H9 (cell line): ENCODE results near the gene ZNFX1. TPM values are rescaled to one million over a fixed set of nuclear protein-coding genes. Genes with fewer than 3 reads are reported as not detected.

ENCODE experiments used
- DNase-seq: peaks from one replicate; pipeline ENCODE4 v3.0.0-alpha.2; 2017
- H2AFZ ChIP-seq: one replicate; pipeline ENCODE4 v1.6.1; 2013; ENCODE audit warnings: mild to moderate bottlenecking, low read length, control low read depth, moderate library complexity
- H2AK5ac ChIP-seq: 2 replicates; pipeline ENCODE4 v1.6.1; 2013; ENCODE audit warnings: low read length, control low read depth, mixed read lengths; ENCODE audit not compliant: insufficient read length
- H2BK120ac ChIP-seq: one replicate; pipeline ENCODE4 v1.6.1; 2013; ENCODE audit warnings: low read depth, mild to moderate bottlenecking, low read length, control low read depth, inconsistent platforms; ENCODE audit not compliant: poor library complexity, severe bottlenecking
- H2BK12ac ChIP-seq: 2 replicates; pipeline ENCODE4 v1.6.1; 2013; ENCODE audit warnings: low read length, control low read depth, mixed read lengths, low read depth; ENCODE audit not compliant: insufficient read length
- H2BK15ac ChIP-seq: 2 replicates; pipeline ENCODE4 v1.6.1; 2013; ENCODE audit warnings: low read depth, low read length, control low read depth
- H2BK20ac ChIP-seq: one replicate; pipeline ENCODE4 v1.6.1; 2013; ENCODE audit warnings: low read depth, mild to moderate bottlenecking, low read length, control low read depth, inconsistent platforms; ENCODE audit not compliant: poor library complexity, severe bottlenecking
- H2BK5ac ChIP-seq: 2 replicates; pipeline ENCODE4 v1.6.1; 2013; ENCODE audit warnings: low read length, control low read depth, mixed read lengths; ENCODE audit not compliant: insufficient read length
- H3K14ac ChIP-seq: 2 replicates; pipeline ENCODE4 v1.6.1; 2013; ENCODE audit warnings: low read length, control low read depth; ENCODE audit not compliant: insufficient read depth
- H3K18ac ChIP-seq: 2 replicates; pipeline ENCODE4 v1.6.1; 2013; ENCODE audit warnings: low read depth, mild to moderate bottlenecking, mixed read lengths, low read length, control low read depth; ENCODE audit not compliant: insufficient read length
- H3K23ac ChIP-seq: 2 replicates; pipeline ENCODE4 v1.6.1; 2013; ENCODE audit warnings: low read length, control low read depth, mixed read lengths, low read depth; ENCODE audit not compliant: insufficient read length
- H3K23me2 ChIP-seq: 2 replicates; pipeline ENCODE4 v1.6.1; 2013; ENCODE audit warnings: low read depth, mild to moderate bottlenecking, mixed read lengths, low read length, control low read depth; ENCODE audit not compliant: insufficient read length, poor library complexity, severe bottlenecking
- H3K27ac ChIP-seq: 2 replicates; pipeline ENCODE4 v1.5.1; 2013; ENCODE audit warnings: low read length, control low read depth, mixed read lengths, low read depth; ENCODE audit not compliant: insufficient read length
- H3K27me3 ChIP-seq: 2 replicates; pipeline ENCODE4 v1.6.1; 2013; ENCODE audit warnings: low read length, control low read depth, inconsistent platforms; ENCODE audit not compliant: insufficient read depth
- H3K4ac ChIP-seq: 2 replicates; pipeline ENCODE4 v1.6.1; 2013; ENCODE audit warnings: low read depth, mild to moderate bottlenecking, control low read depth, inconsistent platforms, low read length, moderate library complexity
- H3K4me1 ChIP-seq: 2 replicates; pipeline ENCODE4 v1.6.1; 2013; ENCODE audit warnings: low read length, control low read depth, inconsistent platforms; ENCODE audit not compliant: insufficient read depth
- H3K4me2 ChIP-seq: 2 replicates; pipeline ENCODE4 v1.6.1; 2013; ENCODE audit warnings: low read length, control low read depth, mixed read lengths; ENCODE audit not compliant: insufficient read length, insufficient read depth
- H3K56ac ChIP-seq: 2 replicates; pipeline ENCODE4 v1.6.1; 2013; ENCODE audit warnings: low read depth, mild to moderate bottlenecking, mixed read lengths, low read length, control low read depth; ENCODE audit not compliant: insufficient read length
- H3K79me1 ChIP-seq: 2 replicates; pipeline ENCODE4 v1.6.1; 2013; ENCODE audit warnings: low read depth, mild to moderate bottlenecking, moderate library complexity, low read length, control low read depth, inconsistent platforms; ENCODE audit not compliant: insufficient read depth, poor library complexity, severe bottlenecking
- H3K79me2 ChIP-seq: 2 replicates; pipeline ENCODE4 v1.6.1; 2013; ENCODE audit warnings: low read length, control low read depth, inconsistent platforms; ENCODE audit not compliant: insufficient read depth
- H3K9ac ChIP-seq: 2 replicates; pipeline ENCODE4 v1.6.1; 2013; ENCODE audit warnings: low read length, control low read depth, mixed read lengths; ENCODE audit not compliant: insufficient read length; ENCODE audit errors: extremely low read depth
- H3K9me3 ChIP-seq: one replicate; pipeline ENCODE4 v1.6.1; 2013; ENCODE audit warnings: low read depth, low read length, inconsistent platforms; ENCODE audit not compliant: control insufficient read depth
- H3T11ph ChIP-seq: one replicate; pipeline ENCODE4 v1.6.1; 2013; ENCODE audit warnings: mild to moderate bottlenecking, low read length, control low read depth, inconsistent platforms
- H4K20me1 ChIP-seq: one replicate; pipeline ENCODE4 v1.6.1; 2013; ENCODE audit not compliant: control insufficient read depth, insufficient read length, insufficient read depth
- H4K5ac ChIP-seq: 2 replicates; pipeline ENCODE4 v1.6.1; 2013; ENCODE audit warnings: low read depth, mild to moderate bottlenecking, mixed read lengths, low read length, control low read depth; ENCODE audit not compliant: insufficient read length
- H4K8ac ChIP-seq: replicated peaks from 2 replicates; pipeline ENCODE4 v1.6.1; 2013; ENCODE audit warnings: low read length, control low read depth, mixed read lengths, low read depth; ENCODE audit not compliant: insufficient read length
- H4K91ac ChIP-seq: 2 replicates; pipeline ENCODE4 v1.6.1; 2013; ENCODE audit warnings: low read depth, mild to moderate bottlenecking, moderate library complexity, mixed read lengths, low read length, control low read depth; ENCODE audit not compliant: insufficient read length
- H3K27ac Mint-ChIP-seq, 3 experiments: 2 replicates in 2 of 3; 3 replicates in 1 of 3; pipeline ENCODE4 v1.8.0; 2020 to 2021; ENCODE audit warnings: mixed read lengths in 3 of 3, mild to moderate bottlenecking in 1 of 3, moderate library complexity in 1 of 3
- H3K27me3 Mint-ChIP-seq: 2 replicates; pipeline ENCODE4 v1.8.0; 2021; ENCODE audit warnings: low read depth, mild to moderate bottlenecking, moderate library complexity, mixed read lengths
- H3K36me3 Mint-ChIP-seq, 3 experiments: 2 replicates in 2 of 3; 3 replicates in 1 of 3; pipeline ENCODE4 v1.8.0; 2020 to 2021; ENCODE audit warnings: low read depth in 3 of 3, mixed read lengths in 3 of 3; ENCODE audit not compliant: insufficient read depth in 1 of 3
- H3K4me1 Mint-ChIP-seq, 2 experiments: 2 replicates each; pipeline ENCODE4 v1.8.0; 2020; ENCODE audit warnings: mixed read lengths in 2 of 2
- H3K4me3 Mint-ChIP-seq, 2 experiments: 2 replicates in 1 of 2; 3 replicates in 1 of 2; pipeline ENCODE4 v1.8.0; 2020 to 2021; ENCODE audit warnings: mild to moderate bottlenecking in 2 of 2, mixed read lengths in 2 of 2, moderate library complexity in 1 of 2
- H3K9me3 Mint-ChIP-seq, 2 experiments: 2 replicates in 1 of 2; 3 replicates in 1 of 2; pipeline ENCODE4 v1.8.0; 2020; ENCODE audit warnings: mild to moderate bottlenecking in 2 of 2, mixed read lengths in 2 of 2, moderate library complexity in 1 of 2
- CTCF ChIP-seq: fragments of 200-600 bp; sonication (generic); conservative IDR thresholded peaks from 3 replicates; pipeline ENCODE4 v1.8.0; 2021; ENCODE audit warnings: antibody characterized with exemption, mild to moderate bottlenecking
- WGBS: extraction: QIAGEN DNeasy Blood & Tissue Kit; methylation state at CpG from one replicate; pipeline ENCODE4 v1.1.7; 2013; ENCODE audit warnings: missing lambda C conversion rate, low lambda C conversion rate, mixed read lengths; ENCODE audit not compliant: insufficient read length; ENCODE audit errors: extremely low coverage; 5-methylcytosine and 5-hydroxymethylcytosine counted together
- total RNA-seq: library from RNA; stranded (reverse); gene quantifications from 2 replicates; pipeline ENCODE4 v1.2.1, GENCODE V29; 2021

The ZNFX1 gene
- total RNA-seq, 1 experiment from 2014 or later = 13.3 TPM

DNA sequence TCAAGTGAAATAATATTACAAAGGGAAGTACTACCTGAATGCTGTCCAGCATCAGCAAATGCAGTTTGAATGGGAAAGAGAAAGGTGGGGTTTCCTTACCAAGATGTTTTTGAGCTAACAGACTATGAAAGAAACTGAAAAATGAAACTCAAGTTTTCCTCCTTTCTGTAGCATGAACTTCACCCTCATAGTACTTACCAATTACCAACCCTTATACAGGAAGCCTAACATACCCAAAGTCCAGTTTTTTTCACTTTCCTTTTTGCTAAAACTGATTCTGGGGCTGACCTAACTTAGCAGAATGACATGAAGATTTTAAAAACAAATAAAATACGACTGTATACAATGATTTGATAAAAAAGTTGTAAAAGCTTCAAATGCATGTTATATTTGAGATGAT is 5.2 kb downstream of the ZNFX1 start:
- no peak overlapping the region for H2BK5ac ChIP-seq
- H3K79me1 ChIP-seq = peaks cover 6% of the 10 kb centered on the region
- H3T11ph ChIP-seq = no peak overlapping the region
- H3K23me2 ChIP-seq = peaks cover 9% of the 10 kb centered on the region
- H2BK120ac ChIP-seq = no peak overlapping the region
- H3K9me3 ChIP-seq = no peaks in the 10 kb centered on the region
- WGBS = no CpG with 5 or more reads among the region's 1 CpG
- H3K27me3 Mint-ChIP-seq = no peaks in the 10 kb centered on the region
- no peak overlapping the region for H3K27ac ChIP-seq
- no peak overlapping the region for H3K14ac ChIP-seq
- no peak overlapping the region for H4K8ac ChIP-seq
- TF ChIP-seq CTCF = no peak
- H3K27me3 ChIP-seq = no peaks in the 10 kb centered on the region
- H3K23ac ChIP-seq = no peak overlapping the region
- H2AK5ac ChIP-seq = no peak overlapping the region
- no peak overlapping the region for H2BK20ac ChIP-seq
- H3K9ac ChIP-seq = no peak overlapping the region
- H3K4me1 Mint-ChIP-seq = peaks cover 8 to 13% of the 10 kb centered on the region in 2 experiments
- H3K18ac ChIP-seq = no peak overlapping the region
- H3K79me2 ChIP-seq = peaks cover 10% of the 10 kb centered on the region; the same call in 1 of the 2 replicates
- H3K4me1 ChIP-seq = no peaks in the 10 kb centered on the region
- H3K56ac ChIP-seq = no peak overlapping the region
- H4K20me1 ChIP-seq = no peaks in the 10 kb centered on the region
- H3K9me3 Mint-ChIP-seq = peaks cover 0 to 10% of the 10 kb centered on the region in 2 experiments; a peak in 3 of 5 replicates
- H3K4me2 ChIP-seq = no peak overlapping the region
- H2AFZ ChIP-seq = no peak overlapping the region
- H2BK15ac ChIP-seq = no peak overlapping the region
- no peak overlapping the region for H2BK12ac ChIP-seq
- no peak for DNase-seq
- H3K4ac ChIP-seq = no peak overlapping the region
- no peak overlapping the region for H4K91ac ChIP-seq
- no peak overlapping the region for H3K27ac Mint-ChIP-seq
- no peak overlapping the region for H3K4me3 Mint-ChIP-seq
- peaks cover 42 to 70% (median 64%) of the 10 kb centered on the region in 3 experiments for H3K36me3 Mint-ChIP-seq
- H4K5ac ChIP-seq = no peak overlapping the region
